Regular cardiac myocyte (primary cell): ENCODE results near the gene BORCS6. TPM values are rescaled to one million over a fixed set of nuclear protein-coding genes. Genes with fewer than 3 reads are reported as not detected.

ENCODE experiments used
- total RNA-seq: library from RNA; depleted of rRNA; stranded (reverse); fragments of >200 nt; gene quantifications from 2 replicates; pipeline ENCODE4 v1.2.3, GENCODE V29; 2014

The BORCS6 gene
- total RNA-seq = 6.9 and 7.6 TPM in 2 replicates

GRCh38 chr17:8189711-8190477 lies at the start of gene BORCS6:
TSS of gene BORCS6 (minus strand) at chr17:8190180. CDS start at chr17:8190140, 40 bp downstream.

GRCh38 chr17:8209907-8210760 lies 20.2 kb upstream of the BORCS6 start, which contains the start of gene AURKB:
TSS of gene AURKB (minus strand) at chr17:8210575. CDS start at chr17:8210224, 351 bp downstream.

GRCh38 chr17:8176197-8176940 lies 13.6 kb downstream of the BORCS6 start, which contains the start of gene TMEM107:
TSS of gene TMEM107 (minus strand) at chr17:8176380. CDS start at chr17:8176286, 94 bp downstream.

GRCh38 chr17:8162233-8162996 lies 27.6 kb downstream of the BORCS6 start, which contains the start of gene VAMP2:
TSS of gene VAMP2 (minus strand) at chr17:8162948. CDS start at chr17:8162879, 69 bp downstream.

GRCh38 chr17:8152112-8152775 lies 37.7 kb downstream of the BORCS6 start, which contains the start of gene PER1:
TSS of gene PER1 (minus strand) at chr17:8152404. CDS start at chr17:8150706, 1,698 bp downstream.

Other genes starting within 250 kb of the BORCS6 start
- not detected in 2 replicates for gene GUCY2D, start 187.6 kb downstream of the BORCS6 start, total RNA-seq
- 0.56 TPM in 1 of 2 replicates, not detected in the other for gene ALOX15B, start 151.1 kb downstream of the BORCS6 start, total RNA-seq
- gene ALOX12B, start 102.5 kb downstream of the BORCS6 start, total RNA-seq = not detected in 2 replicates
- gene ALOXE3, start 71.7 kb downstream of the BORCS6 start, total RNA-seq = under 0.01 TPM in 1 of 2 replicates, not detected in the other
- gene HES7, start 66.1 kb downstream of the BORCS6 start, total RNA-seq = not detected in 2 replicates
- gene PER1, start 37.8 kb downstream of the BORCS6 start, total RNA-seq = 2.5 and 3.7 TPM in 2 replicates
- gene VAMP2, start 27.2 kb downstream of the BORCS6 start, total RNA-seq = 3.3 and 8.2 TPM in 2 replicates
- 22.3 and 32.0 TPM in 2 replicates for gene TMEM107, start 13.8 kb downstream of the BORCS6 start, total RNA-seq
- gene AURKB, start 20.4 kb upstream of the BORCS6 start, total RNA-seq = 4.2 and 45.6 TPM in 2 replicates
- 3.8 and 4.8 TPM in 2 replicates for gene CTC1, start 57.9 kb upstream of the BORCS6 start, total RNA-seq
- 9.9 and 51.4 TPM in 2 replicates for gene PFAS, start 59.1 kb upstream of the BORCS6 start, total RNA-seq
- 5.4 and 20.1 TPM in 2 replicates for gene RANGRF, start 98.5 kb upstream of the BORCS6 start, total RNA-seq
- gene SLC25A35, start 105.2 kb upstream of the BORCS6 start, total RNA-seq = 0.19 and 0.56 TPM in 2 replicates
- under 0.01 TPM in 1 of 2 replicates, not detected in the other for gene ARHGEF15, start 120.1 kb upstream of the BORCS6 start, total RNA-seq
- not detected in 2 replicates for gene ODF4, start 149.7 kb upstream of the BORCS6 start, total RNA-seq
- 3,937 and 4,229 TPM in 2 replicates for gene RPL26, start 193.0 kb upstream of the BORCS6 start, total RNA-seq
- gene RNF222, start 207.6 kb upstream of the BORCS6 start, total RNA-seq = not detected in 2 replicates
- gene NDEL1, start 245.7 kb upstream of the BORCS6 start, total RNA-seq = 52.4 and 57.3 TPM in 2 replicates